Measurements from ENCODE around the gene SART3.
"Not testable (repeated sequence)": the region's sequence is repeated elsewhere in the genome, so short reads cannot be mapped to it uniquely, and the experiment has no call there.

SART3 gene

DNA sequence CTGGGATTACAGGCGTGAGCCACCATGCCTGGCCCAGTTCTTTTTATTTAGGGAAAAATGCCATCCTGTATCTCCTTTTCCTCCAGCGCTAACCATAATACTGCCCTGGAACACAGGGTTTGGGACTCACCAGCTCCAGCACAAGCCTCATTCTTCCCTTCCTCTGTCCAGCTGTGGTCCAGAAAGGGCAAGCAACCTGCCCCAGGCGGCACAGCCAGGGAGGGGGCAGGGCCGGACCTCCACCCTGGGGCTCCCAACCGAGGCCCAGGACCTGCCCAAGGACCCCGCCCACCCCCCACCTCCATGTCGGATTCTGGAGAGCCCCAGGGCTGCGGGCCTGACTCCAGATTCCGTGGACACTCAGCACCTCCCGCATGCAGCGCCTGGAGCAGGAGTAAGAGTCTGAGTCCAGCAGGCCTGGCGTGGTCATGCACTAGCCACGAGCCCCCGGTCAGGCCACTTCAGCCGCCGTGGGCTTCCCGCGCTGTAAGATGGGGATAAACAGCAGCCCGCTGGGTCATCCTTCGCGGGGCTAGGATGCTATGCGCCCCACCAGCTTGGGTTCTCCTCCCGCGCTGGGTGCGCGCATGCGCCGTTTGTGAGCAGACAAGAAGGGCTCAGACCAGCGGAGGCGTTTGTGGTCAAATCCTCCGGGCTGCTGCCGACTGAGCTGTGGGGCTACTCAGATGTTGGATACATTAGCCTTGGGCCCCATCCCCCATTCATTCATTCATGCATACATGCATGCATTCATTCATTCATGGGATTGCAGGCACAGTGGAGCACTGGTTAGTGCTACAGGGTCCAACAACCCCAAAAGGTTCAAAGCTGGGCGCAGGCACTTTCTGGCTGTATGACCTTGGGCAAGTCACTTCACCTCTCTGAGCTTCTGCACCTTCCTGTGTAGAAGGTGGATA lies 20.6 kb upstream of the SART3 start:
- no peak for DNase-seq

DNA sequence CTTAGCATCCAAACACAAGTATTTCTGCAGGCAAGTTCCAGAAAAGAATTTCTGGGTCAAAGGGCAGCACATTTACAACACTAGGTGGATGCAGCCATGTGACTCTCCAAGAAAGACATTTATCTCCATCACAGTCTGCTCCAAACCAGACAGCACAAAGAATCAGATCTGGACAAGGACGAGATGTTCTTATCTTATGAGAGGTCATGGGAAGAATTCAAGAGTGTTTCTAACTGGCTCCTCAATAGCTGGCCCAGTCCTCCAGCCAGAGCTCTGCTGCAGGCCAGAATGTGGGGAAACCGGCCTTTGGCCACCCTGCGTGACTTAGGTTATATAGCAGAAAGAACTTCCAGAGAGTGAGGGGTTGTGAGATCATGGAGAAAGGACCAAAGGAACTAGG lies 19.6 kb upstream of the SART3 start:
- no peak for DNase-seq

DNA sequence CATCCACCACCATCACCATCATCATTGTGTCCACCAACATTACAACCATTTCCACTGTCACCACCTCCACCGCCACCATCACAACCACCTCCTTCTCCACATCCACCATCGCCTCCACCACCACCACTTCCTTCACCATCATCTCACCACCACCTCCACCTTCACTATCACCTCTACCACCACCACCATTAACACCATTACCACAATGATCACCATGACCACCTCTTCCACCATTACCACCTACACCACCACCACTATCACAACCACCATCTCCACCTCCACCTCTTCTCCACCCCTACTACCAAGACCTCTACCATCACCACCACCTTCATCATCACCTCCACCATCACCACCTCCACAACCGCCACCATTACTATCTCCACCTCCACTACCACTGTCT lies 17.8 kb upstream of the SART3 start:
- DNase-seq: no peak

DNA sequence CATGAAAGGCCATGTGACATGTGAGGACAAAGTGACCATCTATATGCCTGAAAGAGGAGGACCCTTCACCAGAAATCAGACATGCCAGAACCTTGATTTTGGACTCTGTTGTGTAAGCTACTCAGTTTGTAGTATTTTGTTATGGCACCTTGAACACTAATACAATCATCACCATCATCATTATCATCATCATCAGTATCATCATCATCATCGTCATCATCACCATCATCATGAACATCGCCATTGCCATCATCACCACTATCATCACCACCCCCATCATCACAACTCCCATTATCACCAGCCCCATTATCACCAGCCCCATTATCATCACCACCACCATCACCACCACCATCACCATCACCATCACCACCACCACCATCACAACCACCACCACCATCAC lies 17.3 kb upstream of the SART3 start:
- DNase-seq: no peak

DNA sequence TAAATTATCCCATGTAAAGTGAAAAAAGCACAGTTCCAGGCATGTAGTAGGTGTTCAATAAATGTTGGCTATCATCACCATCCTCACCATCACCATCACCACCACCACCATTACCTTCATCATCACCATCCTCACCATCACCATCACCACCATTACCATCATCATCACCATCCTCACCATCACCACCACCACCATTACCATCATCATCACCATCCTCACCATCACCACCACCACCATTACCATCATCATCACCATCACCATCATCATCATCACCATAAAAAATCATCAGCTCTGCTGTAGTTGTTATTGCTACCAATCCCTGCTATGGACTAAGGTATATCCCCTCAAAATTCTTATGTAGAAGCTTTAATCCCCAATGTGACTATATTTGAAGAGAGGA lies 16.5 kb upstream of the SART3 start:
- DNase-seq: no peak

DNA sequence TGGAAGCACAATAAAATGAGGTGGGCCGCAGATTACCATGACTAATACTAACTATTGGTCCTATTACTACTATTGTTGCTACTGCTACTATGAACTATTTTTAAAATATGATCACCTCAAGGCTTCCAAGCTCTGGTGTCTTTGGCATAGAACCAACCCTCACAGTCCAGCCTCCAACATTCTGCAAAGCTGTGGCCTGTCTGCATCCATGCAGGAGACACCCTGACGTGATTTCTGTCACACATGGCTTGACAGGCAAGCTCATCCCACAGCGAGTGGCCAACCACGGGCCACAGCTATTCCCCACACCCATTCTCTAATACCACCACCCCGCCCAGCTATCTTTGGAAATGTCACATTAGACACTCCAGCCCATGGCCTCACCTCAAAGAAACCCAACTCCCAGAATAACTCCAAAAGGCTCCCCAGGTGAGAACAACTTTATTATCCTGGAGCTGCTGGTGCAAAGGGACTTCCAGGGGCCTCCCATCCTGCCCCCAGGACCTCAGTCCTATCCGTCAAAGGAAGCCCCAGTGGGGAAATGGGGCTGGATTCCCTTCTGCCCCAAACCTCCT lies 15.8 kb upstream of the SART3 start:
- no peak for DNase-seq

DNA sequence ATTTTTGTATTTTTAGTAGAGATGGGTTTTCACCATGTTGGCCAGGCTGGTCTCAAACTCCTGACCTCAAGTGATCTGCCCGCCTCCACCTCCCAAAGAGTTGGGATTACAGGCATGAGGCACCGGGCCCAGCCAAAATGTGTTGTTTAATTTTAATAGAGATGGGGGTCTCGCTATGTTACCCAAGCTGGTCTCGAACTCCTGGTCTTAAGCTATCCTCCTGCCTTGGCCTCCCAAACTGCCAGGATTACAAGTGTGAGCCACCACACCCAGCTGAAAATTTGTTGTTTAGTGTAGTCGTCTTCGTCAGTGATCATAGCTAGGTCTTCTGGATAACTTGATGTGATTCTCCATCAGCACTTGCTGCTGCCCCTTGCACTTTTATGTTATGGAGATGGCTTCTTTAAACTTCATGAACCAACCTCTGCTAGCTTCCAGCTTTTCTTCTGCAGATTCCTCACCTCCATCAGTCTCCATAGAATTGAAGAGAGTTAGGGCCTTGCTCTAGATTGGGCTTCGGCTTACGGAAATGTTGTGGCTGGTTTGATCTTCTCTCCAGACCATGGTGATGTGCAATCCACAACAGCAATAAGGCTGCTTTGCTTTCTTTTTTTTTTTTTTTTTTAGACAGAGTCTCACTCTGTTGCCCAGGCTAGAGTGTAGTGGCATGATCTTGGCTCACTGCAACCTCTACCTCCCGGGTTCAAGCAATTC lies 14.4 kb upstream of the SART3 start:
- DNase-seq: peak; percentile 25

DNA sequence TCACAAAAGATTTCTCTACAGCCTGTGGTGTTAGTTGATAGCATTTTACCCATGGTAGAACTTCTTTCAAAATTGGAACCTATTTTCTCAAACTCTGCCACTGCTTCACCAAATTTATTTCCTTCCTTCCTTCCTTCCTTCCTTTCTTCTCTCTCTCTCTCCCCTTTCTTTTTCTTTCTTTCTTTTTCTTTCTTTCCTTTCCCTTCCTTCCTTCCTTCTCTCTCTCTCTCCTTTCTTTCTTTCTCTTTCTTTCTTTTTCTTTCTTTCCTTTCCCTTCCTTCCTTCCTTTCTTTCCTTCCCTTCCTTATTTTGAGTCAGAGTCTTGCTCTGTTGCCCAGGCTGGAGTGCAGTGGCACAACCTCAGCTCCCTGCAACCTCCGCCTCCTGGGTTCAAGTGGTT lies 13.3 kb upstream of the SART3 start:
- DNase-seq: not testable (repeated sequence)

DNA sequence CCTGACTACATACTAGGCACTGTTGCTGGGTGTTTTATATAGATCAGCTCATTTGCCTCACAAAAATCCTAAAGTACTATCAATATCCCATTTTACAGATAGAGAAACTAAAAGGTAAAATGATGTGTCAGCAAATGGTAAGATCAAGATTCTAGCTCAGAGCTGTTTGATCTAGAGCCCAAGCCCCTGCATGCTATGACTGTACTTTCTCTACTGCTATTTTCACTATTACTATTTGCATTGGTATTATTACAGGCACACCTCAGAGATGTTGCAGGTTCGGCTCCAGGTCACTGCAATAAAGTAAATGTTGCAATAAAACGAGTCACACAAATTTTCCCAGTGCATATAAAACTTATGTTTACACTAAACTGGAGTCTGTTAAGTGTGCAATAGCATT lies 12.3 kb upstream of the SART3 start:
- peak; percentile 51 for DNase-seq

DNA sequence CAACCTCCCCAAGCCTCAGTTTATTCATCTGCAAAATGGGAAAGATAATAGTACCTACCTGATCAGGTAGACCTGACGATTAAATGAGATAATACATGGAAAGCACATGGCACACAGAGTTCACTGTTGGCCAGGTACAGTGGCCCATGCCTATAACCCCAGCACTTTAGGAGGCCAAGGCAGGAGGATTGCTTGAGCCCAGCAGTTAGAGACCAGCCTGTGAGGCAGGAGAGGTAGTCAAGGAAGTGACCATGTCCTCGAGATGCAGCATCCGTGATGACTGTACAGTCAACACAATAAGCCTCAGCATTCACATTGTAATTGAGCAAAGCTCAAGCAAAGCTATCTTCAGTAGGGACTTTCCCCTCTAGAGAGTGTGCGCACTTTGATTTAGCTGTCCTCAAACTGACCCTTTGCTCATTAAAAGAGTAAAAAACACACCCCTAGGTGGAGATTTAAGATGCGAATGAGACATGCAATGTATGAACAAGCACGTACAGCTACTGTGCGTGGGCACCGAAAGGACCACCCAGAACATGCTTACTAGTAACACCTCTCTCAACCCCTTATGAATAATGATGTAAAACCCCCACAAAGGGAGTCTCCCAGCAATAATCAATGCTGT lies 11.3 kb upstream of the SART3 start:
- DNase-seq: peak; percentile 49

DNA sequence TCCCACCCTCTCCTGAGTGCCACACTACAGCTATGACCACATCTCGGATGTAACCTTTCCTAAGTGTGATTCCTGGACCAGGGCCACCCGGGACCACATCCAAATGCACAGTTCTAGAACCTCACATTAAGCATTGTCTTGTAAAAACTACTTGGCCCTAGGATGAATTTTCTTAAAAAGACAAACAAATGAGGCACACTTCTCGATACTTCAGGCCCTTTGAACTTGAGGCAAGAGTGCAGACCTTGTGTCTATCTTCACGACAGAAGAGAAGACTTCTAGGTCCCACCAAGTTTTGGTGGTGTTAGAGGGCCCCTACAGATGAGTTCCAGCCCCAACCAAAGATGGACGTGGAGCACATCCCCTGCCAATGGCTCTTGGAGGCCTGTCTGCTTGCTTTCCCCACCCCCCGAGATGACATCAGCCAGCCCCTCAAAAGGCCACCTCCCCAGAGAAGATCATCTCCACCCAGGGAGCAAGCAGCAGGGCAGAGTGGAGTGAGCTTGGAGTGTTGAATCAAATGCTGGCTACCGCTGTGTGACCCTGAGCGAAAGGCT lies 10.7 kb upstream of the SART3 start:
- DNase-seq: peak; percentile 40

DNA sequence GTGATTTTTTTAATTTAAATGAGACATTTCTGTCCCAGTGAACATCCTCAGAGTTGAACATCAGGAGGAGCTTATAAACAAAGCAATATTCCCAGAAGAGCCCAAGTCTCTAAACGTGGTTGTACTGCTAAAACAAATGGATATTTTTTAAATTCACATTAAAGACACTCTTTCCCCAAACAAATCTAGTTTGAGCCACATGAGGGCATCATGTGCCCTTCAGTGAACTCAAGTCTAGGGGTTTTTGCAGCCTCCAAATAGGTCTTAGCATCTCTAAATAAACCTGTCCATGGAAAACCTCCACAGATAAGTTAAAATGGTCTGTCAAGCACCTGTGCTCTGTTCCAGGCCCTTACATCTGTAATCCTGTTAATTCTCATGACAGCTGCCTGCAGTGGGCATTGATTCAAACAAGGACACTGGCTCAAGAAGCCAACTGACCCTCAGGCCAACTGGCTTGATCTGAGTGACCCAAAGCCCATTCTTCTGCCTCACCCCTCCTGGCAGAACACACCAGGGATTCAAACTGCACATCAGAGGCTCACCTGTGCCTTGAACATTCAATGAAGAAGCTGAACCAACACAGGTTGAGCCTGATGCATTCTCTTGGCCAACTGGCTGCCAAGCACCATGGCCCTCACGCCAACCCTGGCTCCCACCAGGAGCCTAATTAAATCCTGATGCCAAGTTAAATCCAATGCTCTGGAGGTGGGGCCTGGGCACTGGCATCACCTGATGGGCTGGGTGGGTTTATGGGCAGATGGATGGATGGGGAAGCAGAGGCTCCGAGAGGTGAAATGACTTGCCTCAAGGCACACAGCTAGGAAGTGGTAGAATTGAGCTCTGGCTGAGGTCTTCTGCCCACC lies 10.0 kb upstream of the SART3 start:
- DNase-seq: peak; percentile 50

DNA sequence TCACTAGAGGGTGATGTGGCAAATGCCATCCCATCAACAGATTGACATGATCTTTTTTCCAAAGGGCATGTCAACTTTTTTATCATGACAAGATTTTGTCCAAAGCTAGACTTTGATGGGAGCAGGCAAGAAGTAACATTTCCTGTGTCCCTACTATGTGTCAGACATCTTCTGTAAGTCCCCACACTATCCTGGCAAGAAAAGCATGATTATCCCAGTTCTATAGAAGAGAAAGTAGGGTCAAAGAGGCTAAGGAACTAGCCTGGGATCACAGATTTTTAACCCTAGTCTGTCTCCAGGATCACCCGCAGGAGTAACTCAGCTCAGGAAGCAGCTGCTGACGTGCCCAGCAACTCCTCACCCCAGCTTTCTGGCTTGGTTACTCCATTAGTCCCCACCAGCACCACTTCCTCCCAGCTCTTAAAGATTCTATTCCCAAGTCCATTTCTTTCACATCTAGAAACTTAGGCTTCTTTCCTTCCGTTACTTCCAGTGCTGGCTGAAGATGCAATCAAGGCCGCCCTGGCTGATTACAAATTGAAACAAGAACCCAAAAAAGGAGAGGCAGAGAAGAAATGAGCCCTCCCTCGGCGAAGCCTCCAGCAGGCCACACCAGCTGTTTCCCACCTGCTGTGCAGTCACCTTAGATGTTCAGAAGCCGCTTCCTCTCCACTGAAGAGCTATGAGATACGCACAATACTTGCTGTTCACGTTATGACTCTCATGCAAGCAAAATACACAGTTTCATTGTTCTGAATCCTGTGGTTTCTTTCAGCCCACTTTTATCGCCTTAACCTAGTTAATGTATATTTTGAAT lies 7.6 kb upstream of the SART3 start:
- DNase-seq: peak; percentile 77

DNA sequence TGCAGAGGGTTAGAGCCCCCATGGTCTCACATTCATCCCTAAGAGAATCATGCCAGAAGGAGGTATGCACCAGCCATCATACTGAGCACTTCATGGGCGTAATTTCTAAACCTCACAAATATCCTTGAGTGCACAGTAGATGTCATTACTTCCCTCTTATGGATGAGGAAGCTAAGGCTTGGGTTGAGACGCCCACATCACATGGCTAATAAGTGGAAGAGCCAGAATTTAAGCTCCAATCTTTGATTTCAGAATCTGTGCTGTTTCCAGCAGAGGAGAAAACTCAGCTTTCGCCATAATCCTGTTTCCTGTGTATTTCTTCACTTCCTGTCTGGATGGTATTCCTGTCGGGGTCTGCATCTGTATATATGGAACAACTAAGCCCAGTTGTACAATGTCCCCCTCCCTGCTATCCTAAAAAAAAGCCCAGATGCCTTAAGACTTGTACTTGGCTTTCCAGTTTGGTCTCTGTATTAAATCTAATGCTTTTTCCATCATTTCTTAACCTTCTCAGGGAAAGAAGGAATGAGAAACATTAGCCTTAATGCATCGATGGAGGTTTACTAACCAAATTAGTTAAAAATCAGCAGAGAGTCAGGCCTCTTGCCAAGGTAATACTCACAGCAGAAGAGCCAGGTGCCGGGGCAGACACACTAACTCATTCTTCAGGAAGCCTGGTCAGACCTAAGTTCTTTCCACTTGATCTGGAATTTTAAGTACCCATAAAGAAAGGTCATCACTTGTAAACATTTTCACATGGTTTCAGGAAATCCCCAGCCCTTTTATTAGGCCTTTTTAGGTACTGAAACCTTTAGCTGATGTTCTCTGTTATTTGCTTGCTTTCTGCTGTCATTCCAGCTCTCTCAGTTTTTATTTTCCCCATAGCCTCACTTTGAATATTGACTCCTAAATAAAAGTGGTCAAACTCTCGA lies 6.7 kb upstream of the SART3 start:
- peak; percentile 12 for DNase-seq

DNA sequence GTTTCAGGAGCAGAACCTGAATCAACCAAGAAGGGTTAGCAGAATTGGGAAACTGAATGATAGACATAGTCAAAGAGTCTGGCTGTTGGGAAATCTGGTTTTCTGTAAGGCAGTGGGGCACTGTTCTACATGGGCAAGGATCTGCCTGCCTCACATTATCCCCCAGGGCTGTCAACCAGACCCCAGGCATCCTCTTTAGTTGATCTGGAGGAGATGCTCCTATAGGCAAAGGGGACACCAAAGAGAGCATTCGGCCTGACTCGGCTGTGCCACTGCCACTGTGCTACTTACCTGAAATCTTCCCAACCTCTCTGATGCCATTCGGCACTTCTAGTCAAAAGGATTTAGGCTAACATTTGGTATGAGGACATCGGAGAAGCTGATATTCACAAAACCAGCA lies 5.5 kb upstream of the SART3 start:
- peak; percentile 43 for DNase-seq

DNA sequence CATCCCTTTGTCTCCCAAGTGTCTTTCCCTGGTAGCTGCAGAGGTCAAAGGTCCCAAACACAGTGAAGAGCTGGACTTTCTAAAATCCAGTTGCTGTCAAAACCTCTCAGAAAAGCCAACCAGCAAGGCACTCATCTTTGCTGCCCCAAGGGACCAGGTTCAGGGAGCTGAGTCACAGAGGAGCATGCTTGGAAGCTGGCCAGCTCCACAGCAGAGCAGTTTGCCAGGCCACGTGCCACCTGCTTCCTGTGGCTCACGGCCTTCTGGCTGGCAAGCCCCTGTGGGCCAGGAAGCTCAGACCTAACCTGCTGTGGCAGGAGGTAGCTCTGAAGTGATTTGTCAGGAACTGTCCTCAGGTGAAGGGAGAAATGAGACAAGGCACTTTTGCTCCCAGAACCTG lies 5.0 kb upstream of the SART3 start:
- peak; percentile 70 for DNase-seq

DNA sequence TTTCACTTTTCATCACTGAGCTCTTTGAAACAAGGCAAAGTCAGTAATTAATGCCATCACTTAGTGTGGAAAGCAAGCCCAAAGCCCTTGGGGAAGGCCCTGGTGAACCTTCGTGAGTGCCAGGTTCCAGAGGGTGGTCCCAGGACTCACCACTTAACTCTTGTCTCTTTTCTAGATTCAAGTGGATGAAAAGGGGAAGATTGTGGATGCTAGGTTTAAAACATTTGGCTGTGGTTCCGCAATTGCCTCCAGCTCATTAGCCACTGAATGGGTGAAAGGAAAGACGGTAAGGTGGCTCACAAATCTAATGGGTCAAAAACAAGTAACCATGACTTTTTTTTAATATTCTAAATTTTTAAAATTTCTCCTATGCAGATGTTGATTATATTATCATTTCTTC lies 4.2 kb upstream of the SART3 start:
- DNase-seq: peak; percentile 41

DNA sequence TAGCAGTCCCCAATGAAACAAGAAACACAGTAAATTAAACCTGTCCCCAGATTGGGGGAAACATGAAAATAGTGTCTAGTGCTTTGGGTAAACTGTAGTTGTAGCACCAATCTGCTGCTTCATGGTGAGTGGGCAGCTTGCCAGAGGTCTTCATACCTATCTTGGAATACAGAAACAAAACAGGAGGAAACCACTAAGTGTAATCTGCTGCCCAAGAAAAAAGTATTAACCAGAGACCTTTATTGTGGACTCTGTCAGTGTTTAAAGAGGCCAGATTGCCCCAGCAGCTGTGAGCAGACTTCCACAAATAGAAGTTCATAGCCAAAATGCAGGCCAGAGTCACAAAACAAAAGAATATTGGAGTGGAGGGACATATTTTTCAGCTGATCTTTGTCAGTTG lies 3.8 kb upstream of the SART3 start:
- DNase-seq: peak; percentile 18

DNA sequence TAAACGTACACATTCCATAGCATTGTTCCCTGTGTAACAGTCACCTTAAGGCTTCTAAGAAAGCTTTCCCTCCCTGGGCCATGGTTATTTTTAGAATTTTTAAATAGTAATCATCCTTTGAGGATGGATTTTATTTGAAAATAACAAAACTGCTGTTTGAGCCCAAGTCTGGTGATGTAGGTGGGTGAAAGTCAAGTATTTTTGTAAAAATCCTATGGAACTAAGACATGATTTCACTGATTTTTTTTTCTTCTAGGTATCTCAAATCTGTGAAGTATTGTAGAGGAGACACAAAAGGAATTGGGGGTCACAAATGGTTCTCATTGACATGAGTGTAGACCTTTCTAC lies 2.8 kb upstream of the SART3 start:
- DNase-seq: no peak

DNA sequence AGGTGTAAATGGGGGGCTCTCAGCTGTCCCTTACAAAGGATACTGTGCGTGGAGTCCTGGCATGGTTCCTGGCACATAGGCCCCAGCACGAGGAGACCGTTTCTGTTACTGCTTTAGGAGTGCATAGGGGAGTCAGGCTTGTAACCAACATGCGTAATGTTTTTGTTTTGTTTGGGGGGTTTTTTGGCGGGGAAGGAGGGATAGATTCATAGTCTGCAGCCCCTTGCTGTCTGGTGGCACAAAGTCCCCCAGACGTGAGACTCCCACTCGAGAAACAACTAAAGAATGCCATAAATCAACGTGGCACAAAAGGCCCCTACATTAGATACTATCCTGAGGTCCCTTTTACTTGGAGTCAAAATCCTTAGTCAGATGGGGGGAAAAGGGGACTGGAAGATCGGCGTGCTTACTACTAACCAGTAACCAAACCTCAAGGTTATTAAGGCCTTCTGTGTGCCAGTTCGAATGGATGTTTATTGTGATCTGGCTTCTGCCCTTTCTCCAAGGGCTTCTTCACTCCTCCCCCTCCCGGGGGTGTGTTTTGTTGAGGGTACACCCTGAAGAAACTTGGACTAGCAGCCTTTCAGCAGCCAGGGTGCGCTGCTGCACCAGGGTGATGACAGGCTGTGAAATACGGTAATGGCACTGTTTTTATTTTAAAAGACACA lies 2.3 kb upstream of the SART3 start:
- DNase-seq: peak; percentile 84
